HepG2 (cell line): ENCODE data around the gene MPC1. TPM values are rescaled to one million over a fixed set of nuclear protein-coding genes. Genes with fewer than 3 reads are reported as not detected.

Source experiments
- CEBPG ChIP-seq: IDR thresholded peaks from 2 replicates; pipeline ENCODE4 v1.6.1; 2016
- E2F2 ChIP-seq: sonication (generic); formaldehyde crosslinking; IDR thresholded peaks from 2 replicates; pipeline ENCODE4 v1.4.0; 2020; ENCODE audit warnings: missing genetic modification reagents, borderline replicate concordance
- EP300 ChIP-seq, 3 experiments: sonication (generic) in 1 of 3; formaldehyde crosslinking in 1 of 3; IDR thresholded peaks; 2 replicates each; pipeline versions ENCODE4 v1.5.1 to v1.6.1; 2011 to 2020; ENCODE audit warnings: low read depth in 2 of 3, low read length in 2 of 3, borderline replicate concordance in 1 of 3, improper control_type of control experiment in 1 of 3, mild to moderate bottlenecking in 1 of 3, missing genetic modification reagents in 1 of 3, moderate library complexity in 1 of 3
- FOXP1 ChIP-seq, 2 experiments: fragments of 450-650 bp in 1 of 2; IDR thresholded peaks; 2 replicates each; pipeline ENCODE4 v1.6.1; 2017 to 2018; ENCODE audit warnings: antibody characterized with exemption in 1 of 2
- HDAC2 ChIP-seq: sonication (generic); formaldehyde crosslinking; IDR thresholded peaks from 2 replicates; pipeline ENCODE4 v1.4.0; 2020; ENCODE audit warnings: missing genetic modification reagents
- IRF2 ChIP-seq: IDR thresholded peaks from 2 replicates; pipeline ENCODE4 v1.6.1; 2018; ENCODE audit warnings: missing genetic modification reagents, missing compliant biosample characterization
- KDM1A ChIP-seq: IDR thresholded peaks from 2 replicates; pipeline ENCODE4 v1.6.1; 2016; ENCODE audit warnings: missing compliant biosample characterization
- KDM5B ChIP-seq: sonication (generic); formaldehyde crosslinking; IDR thresholded peaks from 2 replicates; pipeline ENCODE4 v1.4.0; 2020; ENCODE audit warnings: missing genetic modification reagents, mild to moderate bottlenecking, borderline replicate concordance
- MAFK ChIP-seq, 2 experiments: IDR thresholded peaks in 1 of 2; conservative IDR thresholded peaks in 1 of 2; 2 replicates each; pipeline ENCODE4 v1.6.1; 2011; ENCODE audit warnings: improper control_type of control experiment in 2 of 2, low read length in 2 of 2
- MAX ChIP-seq: IDR thresholded peaks from 2 replicates; pipeline ENCODE4 v1.6.1; 2012; ENCODE audit warnings: inconsistent platforms
- NONO ChIP-seq, 2 experiments: fragments of 450-650 bp in 1 of 2; sonication (generic) in 1 of 2; formaldehyde crosslinking in 1 of 2; IDR thresholded peaks in 1 of 2; conservative IDR thresholded peaks in 1 of 2; 2 replicates each; pipeline versions ENCODE4 v1.6.1 to v1.8.0; 2017 to 2022; ENCODE audit warnings: mild to moderate bottlenecking in 1 of 2, missing genetic modification reagents in 1 of 2, moderate library complexity in 1 of 2
- NR1H2 ChIP-seq: sonication (generic); formaldehyde crosslinking; IDR thresholded peaks from 2 replicates; pipeline ENCODE4 v1.8.1; 2022; ENCODE audit warnings: low read depth, missing genetic modification reagents, borderline replicate concordance
- PLRG1 ChIP-seq: fragments of 450-650 bp; conservative IDR thresholded peaks from 2 replicates; pipeline ENCODE4 v1.6.1; 2016
- RFXAP ChIP-seq: sonication (generic); formaldehyde crosslinking; IDR thresholded peaks from 2 replicates; pipeline ENCODE4 v1.4.0; 2020; ENCODE audit warnings: missing genetic modification reagents, borderline replicate concordance
- SIX1 ChIP-seq: sonication (generic); formaldehyde crosslinking; IDR thresholded peaks from 2 replicates; pipeline ENCODE4 v1.4.0; 2020; ENCODE audit warnings: missing genetic modification reagents, borderline replicate concordance
- SMARCC2 ChIP-seq: fragments of 450-650 bp; IDR thresholded peaks from 2 replicates; pipeline ENCODE4 v1.6.1; 2017; ENCODE audit warnings: antibody characterized with exemption, mild to moderate bottlenecking
- SP140L ChIP-seq: sonication (generic); formaldehyde crosslinking; IDR thresholded peaks from 2 replicates; pipeline ENCODE4 v1.4.0; 2020; ENCODE audit warnings: missing genetic modification reagents, borderline replicate concordance
- SRY ChIP-seq: sonication (generic); formaldehyde crosslinking; IDR thresholded peaks from 2 replicates; pipeline ENCODE4 v1.8.0; 2022; ENCODE audit warnings: mild to moderate bottlenecking, missing genetic modification reagents
- SYNCRIP ChIP-seq: fragments of 200-400 bp; formaldehyde crosslinking; IDR thresholded peaks from 2 replicates; pipeline ENCODE4 v1.6.1; 2018; ENCODE audit warnings: mild to moderate bottlenecking, low read depth, low read length; ENCODE audit not compliant: insufficient read depth
- THAP7 ChIP-seq: sonication (generic); formaldehyde crosslinking; IDR thresholded peaks from 2 replicates; pipeline ENCODE4 v1.8.1; 2023; ENCODE audit warnings: mild to moderate bottlenecking, missing genetic modification reagents
- ZFP36L1 ChIP-seq: sonication (generic); formaldehyde crosslinking; IDR thresholded peaks from 2 replicates; pipeline ENCODE4 v1.8.0; 2022; ENCODE audit warnings: mild to moderate bottlenecking, missing genetic modification reagents, moderate library complexity
- ZFP37 ChIP-seq: sonication (generic); formaldehyde crosslinking; IDR thresholded peaks from 2 replicates; pipeline ENCODE4 v1.4.0; 2020; ENCODE audit warnings: missing genetic modification reagents, borderline replicate concordance
- ZNF282 ChIP-seq: fragments of 450-650 bp; IDR thresholded peaks from 2 replicates; pipeline ENCODE4 v1.6.1; 2018; ENCODE audit not compliant: partially characterized antibody
- ZNF512 ChIP-seq: sonication (generic); formaldehyde crosslinking; IDR thresholded peaks from 2 replicates; pipeline ENCODE4 v1.4.0; 2020; ENCODE audit warnings: mild to moderate bottlenecking, missing genetic modification reagents
- ZNF710 ChIP-seq: sonication (generic); formaldehyde crosslinking; IDR thresholded peaks from 2 replicates; pipeline ENCODE4 v1.5.0; 2020; ENCODE audit warnings: mild to moderate bottlenecking, missing genetic modification reagents, borderline replicate concordance
- ZNF749 ChIP-seq: sonication (generic); formaldehyde crosslinking; IDR thresholded peaks from 2 replicates; pipeline ENCODE4 v1.8.0; 2022; ENCODE audit warnings: mild to moderate bottlenecking, missing genetic modification reagents, moderate library complexity, borderline replicate concordance
- polyA plus RNA-seq, 8 experiments: library from polyadenylated mRNA; depleted of rRNA in 3 of 8; stranded (reverse) in 7 of 8; unstranded in 1 of 8; fragments of >200 nt; fragmentation: Illumina TruSeq in 4 of 8; extraction: Trizol in 4 of 8; gene quantifications; 2 replicates each; pipeline versions ENCODE4 v1.2.1 to v1.2.3, GENCODE V29; 2011 to 2016; ENCODE audit warnings: low read depth in 4 of 8, missing spikeins in 1 of 8, mixed read lengths in 1 of 8; ENCODE audit not compliant: insufficient read depth in 1 of 8
- total RNA-seq, 5 experiments: library from RNA; depleted of rRNA; stranded (reverse); fragments of >200 nt; fragmentation: Illumina TruSeq; extraction: Trizol; gene quantifications; 2 replicates each; pipeline ENCODE4 v1.2.3, GENCODE V29; 2016; ENCODE audit warnings: low read depth in 1 of 5

Gene MPC1
- total and polyA plus RNA-seq, 2 of the 13 experiments (the other 11 are each of a cell fraction or from before 2014, with no cell fraction given) = 189 to 214 TPM

- TF ChIP-seq FOXP1 (IDR thresholded peaks at IDR 0.05) (0 out of 2 replicates have a peak, but pooled peaks have one; percentile 20), FOXP1 (CRISPR knock-in tag; IDR thresholded peaks at IDR 0.05) (no peak), ZFP37 (CRISPR knock-in tag) (no peak), PLRG1 (peak; percentile 83; the same call in 1 of the 2 replicates), ZNF749 (CRISPR knock-in tag) (no peak), NONO (IDR thresholded peaks at IDR 0.05) (0 out of 2 replicates have a peak, but pooled peaks have one; percentile 69), NONO (CRISPR knock-in tag; conservative IDR thresholded peaks at IDR 0.05) (no peak), IRF2 (CRISPR knock-in tag) (no peak), ZNF512 (CRISPR knock-in tag) (peak; percentile 95), ZFP36L1 (CRISPR knock-in tag) (no peak), SMARCC2 (no peak), SRY (CRISPR knock-in tag) (no peak), SP140L (no peak), EP300 (IDR thresholded peaks at IDR 0.05; ENCODE audit: low read depth in 2 of 2, low read length in 2 of 2) (no peak), EP300 (CRISPR knock-in tag; IDR thresholded peaks at IDR 0.05; ENCODE audit: borderline replicate concordance) (no peak), SYNCRIP (no peak), KDM5B (CRISPR knock-in tag) (no peak), HDAC2 (CRISPR knock-in tag) (no peak), THAP7 (CRISPR knock-in tag) (no peak), RFXAP (CRISPR knock-in tag) (no peak), MAFK (conservative IDR thresholded peaks at IDR 0.05 in 1 of 2, IDR thresholded peaks at IDR 0.05 in 1 of 2; ENCODE audit: low read length in 2 of 2) (no peak), MAX (no peak), ZNF710 (0 out of 2 replicates have a peak, but pooled peaks have one; percentile 41), NR1H2 (CRISPR knock-in tag) (no peak), E2F2 (CRISPR knock-in tag) (no peak), CEBPG (CRISPR knock-in tag) (no peak), KDM1A (CRISPR knock-in tag) (no peak), ZNF282 (peak; percentile 36), SIX1 (CRISPR knock-in tag) (no peak)
Measured at GRCh38 chr6:166353507-166353906, 29.2 kb downstream of the MPC1 start (continued).
